ENCODE measurements around the gene SLC13A5.

Gene SLC13A5

DNA sequence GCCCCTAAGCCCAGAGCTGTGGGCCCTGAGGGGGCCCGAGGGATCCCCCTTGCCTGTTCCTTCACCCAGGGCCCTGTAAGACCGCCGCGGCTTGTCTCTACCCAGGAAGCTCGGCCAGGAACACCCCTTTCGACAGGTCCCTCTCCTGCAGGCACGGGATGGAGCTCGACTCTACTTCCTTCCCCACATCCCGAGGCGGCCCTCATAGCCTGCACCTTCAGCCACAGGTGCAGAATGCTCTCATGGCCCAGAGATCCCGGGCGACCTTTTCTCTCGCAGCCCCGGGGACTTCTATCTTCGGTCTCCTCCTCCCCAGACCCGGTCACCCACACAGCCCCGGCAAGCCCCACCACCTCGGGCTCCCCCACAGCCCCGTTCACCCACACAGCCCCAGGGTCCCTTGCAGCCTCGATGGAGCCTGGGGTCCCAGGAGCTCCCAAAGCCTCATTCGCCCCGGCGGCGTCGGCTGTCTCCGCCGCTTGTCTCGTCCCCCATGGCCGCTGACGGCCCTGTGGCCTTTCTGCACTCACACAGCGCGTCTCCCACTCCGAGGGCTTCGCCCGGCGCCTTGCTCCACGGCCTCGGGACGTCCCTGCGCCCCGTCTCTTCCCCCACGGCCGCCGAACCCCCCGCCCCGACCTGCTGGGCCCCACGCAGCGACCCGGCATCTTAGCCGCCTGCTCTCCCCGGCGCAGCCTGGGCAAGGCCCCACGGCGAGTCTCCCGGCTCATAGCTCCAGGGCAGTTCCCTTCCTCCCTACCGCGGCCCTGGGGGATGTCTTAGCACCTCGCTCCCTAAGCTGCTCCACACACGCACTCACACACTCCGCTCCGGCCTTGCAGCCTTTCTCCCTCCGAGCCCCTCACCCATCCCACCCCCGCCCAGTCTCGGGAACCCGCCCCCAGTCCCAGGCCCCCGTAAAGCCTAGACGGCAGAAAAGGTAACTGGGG is 73.3 kb downstream of the SLC13A5 start (continued):
- TF ChIP-seq, protein P1, sequence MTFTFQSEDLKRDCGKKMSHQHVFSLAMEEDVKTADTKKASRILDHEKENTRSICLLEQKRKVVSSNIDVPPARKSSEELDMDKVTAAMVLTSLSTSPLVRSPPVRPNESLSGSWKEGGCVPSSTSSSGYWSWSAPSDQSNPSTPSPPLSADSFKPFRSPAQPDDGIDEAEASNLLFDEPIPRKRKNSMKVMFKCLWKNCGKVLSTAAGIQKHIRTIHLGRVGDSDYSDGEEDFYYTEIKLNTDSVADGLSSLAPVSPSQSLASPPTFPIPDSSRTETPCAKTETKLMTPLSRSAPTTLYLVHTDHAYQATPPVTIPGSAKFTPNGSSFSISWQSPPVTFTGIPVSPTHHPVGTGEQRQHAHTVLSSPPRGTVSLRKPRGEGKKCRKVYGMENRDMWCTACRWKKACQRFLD (tag by site-specific recombination; IDR thresholded peaks at IDR 0.05) = no peak
- TF ChIP-seq YY2 (tag by site-specific recombination; IDR thresholded peaks at IDR 0.05) (0 out of 2 replicates have a peak, but pooled peaks have one; percentile 32), ZNF280D (tag by site-specific recombination; IDR thresholded peaks at IDR 0.05) (no peak)

DNA sequence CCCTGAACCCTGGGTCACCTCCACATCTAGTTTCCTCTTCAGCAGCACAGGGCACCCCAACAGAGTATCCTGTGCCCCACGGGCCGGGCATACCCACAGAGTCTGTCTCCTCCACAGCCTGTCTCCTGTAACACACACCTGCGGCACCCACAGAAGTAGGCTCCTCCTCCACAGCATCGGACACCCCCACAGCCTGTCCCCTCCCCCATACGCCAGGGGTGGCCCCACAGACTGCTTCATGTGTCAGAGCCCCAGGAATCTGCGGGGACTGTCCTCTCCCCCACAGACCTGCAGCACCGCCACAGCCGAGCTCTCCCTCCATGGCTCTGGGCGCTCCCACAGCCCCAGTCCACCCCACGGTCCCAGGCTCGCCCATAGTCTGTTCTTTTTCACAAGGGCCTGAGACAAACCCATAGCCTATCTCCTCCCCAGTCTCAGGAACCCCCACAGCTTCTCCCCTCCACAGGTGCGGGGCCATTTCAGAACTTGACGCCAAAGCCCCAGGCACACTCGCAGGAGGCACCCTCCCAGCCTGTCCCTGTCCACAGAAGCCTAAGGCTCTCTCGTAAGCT is 74.1 kb downstream of the SLC13A5 start:
- peaks cover 13% of the 10 kb centered on the region; the same call in 1 of the 2 replicates for H3K4me1 ChIP-seq (ENCODE audit: control insufficient read depth, insufficient read depth, low read length)
- peak overlapping the region; percentile 63; the same call in 1 of the 2 replicates for H3K27ac ChIP-seq (ENCODE audit: extremely low read depth, low read depth, low read length)
- peaks cover 17 to 37% of the 10 kb centered on the region in 2 experiments for H3K36me3 ChIP-seq (ENCODE audit: control insufficient read depth in 2 of 2, insufficient read depth in 1 of 2, low read length in 2 of 2)
- ChIA-PET CTCF (interaction anchor here (1.5 kb wide), 1 partner anchor 365 kb away, joined by 3 read pairs; no protein-coding TSS in a partner anchor), POLR2A (interaction anchor here (1.6 kb wide), 1 partner anchor 9 kb away, joined by 5 read pairs; no protein-coding TSS in a partner anchor)
- H3K4me3 ChIP-seq (ENCODE audit: low read depth, low read length) = peak overlapping the region; percentile 94
- TF ChIP-seq SCRT2 (tag by site-specific recombination; IDR thresholded peaks at IDR 0.05) = peak; percentile 61
- no peak for TF ChIP-seq GLI2 (tag by site-specific recombination; IDR thresholded peaks at IDR 0.05; ENCODE audit: borderline replicate concordance, low read depth)
- peak; percentile 57; the same call in 1 of the 2 replicates for TF ChIP-seq EGR2 (tag by site-specific recombination; IDR thresholded peaks at IDR 0.05; ENCODE audit: low read depth)
- no peak for TF ChIP-seq SETDB1 (IDR thresholded peaks at IDR 0.05; ENCODE audit: insufficient read length, low read length)
- TF ChIP-seq, protein P2, sequence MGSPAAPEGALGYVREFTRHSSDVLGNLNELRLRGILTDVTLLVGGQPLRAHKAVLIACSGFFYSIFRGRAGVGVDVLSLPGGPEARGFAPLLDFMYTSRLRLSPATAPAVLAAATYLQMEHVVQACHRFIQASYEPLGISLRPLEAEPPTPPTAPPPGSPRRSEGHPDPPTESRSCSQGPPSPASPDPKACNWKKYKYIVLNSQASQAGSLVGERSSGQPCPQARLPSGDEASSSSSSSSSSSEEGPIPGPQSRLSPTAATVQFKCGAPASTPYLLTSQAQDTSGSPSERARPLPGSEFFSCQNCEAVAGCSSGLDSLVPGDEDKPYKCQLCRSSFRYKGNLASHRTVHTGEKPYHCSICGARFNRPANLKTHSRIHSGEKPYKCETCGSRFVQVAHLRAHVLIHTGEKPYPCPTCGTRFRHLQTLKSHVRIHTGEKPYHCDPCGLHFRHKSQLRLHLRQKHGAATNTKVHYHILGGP (tag by site-specific recombination; IDR thresholded peaks at IDR 0.05) = no peak
- TF ChIP-seq ZFHX2 (tag by site-specific recombination; conservative IDR thresholded peaks at IDR 0.05) = peak; percentile 50
- peak; percentile 50 for TF ChIP-seq GLIS1 (tag by site-specific recombination; IDR thresholded peaks at IDR 0.05)
- peak; percentile 40; the same call in 1 of the 2 replicates for TF ChIP-seq SCRT1 (tag by site-specific recombination; IDR thresholded peaks at IDR 0.05; ENCODE audit: borderline replicate concordance)
- H3K9me3 ChIP-seq (ENCODE audit: control insufficient read depth, insufficient read depth, low read depth, low read length) = no peaks in the 10 kb centered on the region

GRCh38 chr17:6638046-6638908 is 74.9 kb downstream of the SLC13A5 start:
- Histone ChIP-seq H3K36me3 (ENCODE audit: control insufficient read depth in 2 of 2, insufficient read depth in 1 of 2, low read length in 2 of 2) (peaks cover 17 to 37% of the 10 kb centered on the region in 2 experiments), H3K4me1 (ENCODE audit: control insufficient read depth, insufficient read depth, low read length) (peaks cover 13% of the 10 kb centered on the region; the same call in 1 of the 2 replicates), H3K9me3 (ENCODE audit: control insufficient read depth, insufficient read depth, low read depth, low read length) (no peaks in the 10 kb centered on the region), H3K27ac (ENCODE audit: extremely low read depth, low read depth, low read length) (no peak overlapping the region), H3K4me3 (ENCODE audit: low read depth, low read length) (no peak overlapping the region)
- ChIA-PET POLR2A (no interaction called here), CTCF (interaction anchor here (1.5 kb wide), 1 partner anchor 366 kb away, joined by 3 read pairs; no protein-coding TSS in a partner anchor)
- TF ChIP-seq GLIS2 (tag by site-specific recombination; IDR thresholded peaks at IDR 0.05) = peak; percentile 65
- peak; percentile 28; the same call in 1 of the 2 replicates for TF ChIP-seq EGR2 (tag by site-specific recombination; IDR thresholded peaks at IDR 0.05; ENCODE audit: low read depth)
- no peak for TF ChIP-seq ZNF148 (tag by site-specific recombination; IDR thresholded peaks at IDR 0.05; ENCODE audit: borderline replicate concordance)
- peak; percentile 79 for TF ChIP-seq GLIS1 (tag by site-specific recombination; IDR thresholded peaks at IDR 0.05)
- TF ChIP-seq ZFHX2 (tag by site-specific recombination; conservative IDR thresholded peaks at IDR 0.05) = peak; percentile 66
- no peak for TF ChIP-seq ZNF596 (tag by site-specific recombination; IDR thresholded peaks at IDR 0.05)
- TF ChIP-seq ZNF423 (tag by site-specific recombination; IDR thresholded peaks at IDR 0.05) = no peak
- TF ChIP-seq ZNF335 (tag by site-specific recombination; conservative IDR thresholded peaks at IDR 0.05) = peak; percentile 58

Data from HEK293 (cell line).